Left ventricle myocardium inferior (tissue), 1 donor: ENCODE results near the gene COG3. TPM values are rescaled to one million over a fixed set of nuclear protein-coding genes. Genes with fewer than 3 reads are reported as not detected.
A peak's percentile ranks its signal among the peaks of the same experiment; 100 is the strongest.

ENCODE experiments used
- DNase-seq: peaks from one replicate; pipeline ENCODE4 v3.0.0-alpha.2; 2020
- H3K27ac ChIP-seq: fragments of 200-600 bp; replicated peaks from 2 replicates; pipeline ENCODE4 v1.8.0; 2021
- H3K27me3 ChIP-seq: fragments of 200-600 bp; 2 replicates; pipeline ENCODE4 v1.8.0; 2021; ENCODE audit warnings: low read depth
- H3K36me3 ChIP-seq: fragments of 200-600 bp; 2 replicates; pipeline ENCODE4 v1.8.0; 2021
- H3K4me1 ChIP-seq: fragments of 200-600 bp; 2 replicates; pipeline ENCODE4 v1.8.0; 2021
- H3K4me3 ChIP-seq: fragments of 200-600 bp; 2 replicates; pipeline ENCODE4 v1.8.0; 2021; ENCODE audit warnings: mild to moderate bottlenecking, moderate library complexity
- H3K9me3 ChIP-seq: fragments of 200-600 bp; replicated peaks from 2 replicates; pipeline ENCODE4 v1.8.0; 2021
- CTCF ChIP-seq: fragments of 200-600 bp; IDR thresholded peaks from 2 replicates; pipeline ENCODE4 v1.8.0; 2021; ENCODE audit warnings: antibody characterized with exemption, mild to moderate bottlenecking, borderline replicate concordance
- intact Hi-C: fragments of 100-400 bp; cut with micrococcal nuclease; formaldehyde crosslinking; loops from one replicate; pipeline ENCODE4 v1.11.0; 2022
- total RNA-seq: library from RNA; stranded (reverse); fragmentation: NEBNext Ultra II Directional; extraction: Animal tissue kit (Norgen Biotek cat#: 25700); gene quantifications from one replicate; pipeline ENCODE4 v1.2.1, GENCODE V29; 2021
- donor health status: DM: no; HTN: yes; CAD: no; lungs with severe emphysema.

Gene COG3
- total RNA-seq, 1 donor from 2014 or later: 15.7 TPM

- TF ChIP-seq CTCF: no peak
- peaks cover 40% of the 10 kb centered on the region for H3K4me1 ChIP-seq
- H3K36me3 ChIP-seq: peaks cover 44% of the 10 kb centered on the region
- no peaks in the 10 kb centered on the region for H3K9me3 ChIP-seq
- H3K27ac ChIP-seq: no peak overlapping the region
- intact Hi-C loops: loop anchor here (10.0 kb wide), 1 partner anchor 105 kb away; no protein-coding TSS in a partner anchor
- H3K4me3 ChIP-seq: no peak overlapping the region
- no peak for DNase-seq
- no peaks in the 10 kb centered on the region for H3K27me3 ChIP-seq
These were observed 14.9 kb downstream of the COG3 start for GRCh38 chr13:45479661-45480060.

GRCh38 chr13:45481688-45482087 lies 16.9 kb downstream of the COG3 start:
- intact Hi-C loops: loop anchor here (10.0 kb wide), 1 partner anchor 107 kb away; no protein-coding TSS in a partner anchor
- no peak for TF ChIP-seq CTCF
- no peaks in the 10 kb centered on the region for H3K9me3 ChIP-seq
- peaks cover 42% of the 10 kb centered on the region for H3K36me3 ChIP-seq
- DNase-seq: no peak
- no peaks in the 10 kb centered on the region for H3K27me3 ChIP-seq
- H3K27ac ChIP-seq: peak overlapping the region; percentile 41
- H3K4me1 ChIP-seq: peaks cover 33% of the 10 kb centered on the region
- H3K4me3 ChIP-seq: no peak overlapping the region

- peaks cover 33% of the 10 kb centered on the region for H3K4me1 ChIP-seq
- no peak for DNase-seq
- no peaks in the 10 kb centered on the region for H3K27me3 ChIP-seq
- H3K9me3 ChIP-seq: no peaks in the 10 kb centered on the region
- intact Hi-C loops: loop anchor here (10.0 kb wide), 1 partner anchor 108 kb away; no protein-coding TSS in a partner anchor
- peaks cover 42% of the 10 kb centered on the region for H3K36me3 ChIP-seq
- H3K27ac ChIP-seq: peak overlapping the region; percentile 41
- TF ChIP-seq CTCF: no peak
- H3K4me3 ChIP-seq: no peak overlapping the region
These were observed 17.9 kb downstream of the COG3 start for GRCh38 chr13:45482571-45483173.

GRCh38 chr13:45487604-45488003 lies 22.9 kb downstream of the COG3 start:
- H3K4me3 ChIP-seq: no peak overlapping the region
- peaks cover 7% of the 10 kb centered on the region for H3K4me1 ChIP-seq
- H3K9me3 ChIP-seq: no peaks in the 10 kb centered on the region
- peaks cover 61% of the 10 kb centered on the region for H3K36me3 ChIP-seq
- no peak for DNase-seq
- no peak overlapping the region for H3K27ac ChIP-seq
- H3K27me3 ChIP-seq: no peaks in the 10 kb centered on the region
- intact Hi-C loops: loop anchor here (10.0 kb wide), 1 partner anchor 113 kb away; no protein-coding TSS in a partner anchor
- TF ChIP-seq CTCF: no peak

GRCh38 chr13:45490068-45490467 lies 25.3 kb downstream of the COG3 start:
- H3K9me3 ChIP-seq: no peaks in the 10 kb centered on the region
- TF ChIP-seq CTCF: peak; percentile 43
- no peak for DNase-seq
- no peak overlapping the region for H3K4me3 ChIP-seq
- peaks cover 68% of the 10 kb centered on the region for H3K36me3 ChIP-seq
- intact Hi-C loops: no loop called here
- H3K27ac ChIP-seq: no peak overlapping the region
- H3K4me1 ChIP-seq: no peaks in the 10 kb centered on the region
- H3K27me3 ChIP-seq: no peaks in the 10 kb centered on the region
